Mucosa of rectum (tissue), 2 donors: ENCODE results near the gene TMPRSS3.

Experiments
- H3K27ac ChIP-seq, 2 donors: one replicate each; pipeline ENCODE4 v1.7.0; 2013; ENCODE audit warnings: inconsistent platforms in 2 of 2, low read depth in 2 of 2, low read length in 2 of 2
- H3K27me3 ChIP-seq, 2 donors: one replicate each; pipeline ENCODE4 v1.7.0; 2013; ENCODE audit warnings: low read length in 2 of 2; ENCODE audit not compliant: control insufficient read depth in 2 of 2, insufficient read depth in 2 of 2
- H3K36me3 ChIP-seq, 2 donors: one replicate each; pipeline ENCODE4 v1.7.0; 2013; ENCODE audit warnings: low read length in 2 of 2; ENCODE audit not compliant: control insufficient read depth in 2 of 2, insufficient read depth in 2 of 2
- H3K4me1 ChIP-seq, 2 donors: one replicate each; pipeline ENCODE4 v1.7.0; 2013; ENCODE audit warnings: low read length in 2 of 2, mild to moderate bottlenecking in 1 of 2; ENCODE audit not compliant: control insufficient read depth in 2 of 2, insufficient read depth in 2 of 2
- H3K4me3 ChIP-seq, 2 donors: one replicate each; pipeline ENCODE4 v1.7.0; 2013; ENCODE audit warnings: low read length in 2 of 2
- H3K9ac ChIP-seq, 2 donors: one replicate each; pipeline ENCODE4 v1.7.0; 2013; ENCODE audit warnings: low read length in 2 of 2, low read depth in 1 of 2, mild to moderate bottlenecking in 1 of 2
- H3K9me3 ChIP-seq, 2 donors: one replicate each; pipeline ENCODE4 v1.7.0; 2013; ENCODE audit warnings: low read length in 2 of 2; ENCODE audit not compliant: control insufficient read depth in 2 of 2
- donor health status: healthy.
- donor health status: Normal muscosa, but diverticular disease.

The TMPRSS3 gene

DNA sequence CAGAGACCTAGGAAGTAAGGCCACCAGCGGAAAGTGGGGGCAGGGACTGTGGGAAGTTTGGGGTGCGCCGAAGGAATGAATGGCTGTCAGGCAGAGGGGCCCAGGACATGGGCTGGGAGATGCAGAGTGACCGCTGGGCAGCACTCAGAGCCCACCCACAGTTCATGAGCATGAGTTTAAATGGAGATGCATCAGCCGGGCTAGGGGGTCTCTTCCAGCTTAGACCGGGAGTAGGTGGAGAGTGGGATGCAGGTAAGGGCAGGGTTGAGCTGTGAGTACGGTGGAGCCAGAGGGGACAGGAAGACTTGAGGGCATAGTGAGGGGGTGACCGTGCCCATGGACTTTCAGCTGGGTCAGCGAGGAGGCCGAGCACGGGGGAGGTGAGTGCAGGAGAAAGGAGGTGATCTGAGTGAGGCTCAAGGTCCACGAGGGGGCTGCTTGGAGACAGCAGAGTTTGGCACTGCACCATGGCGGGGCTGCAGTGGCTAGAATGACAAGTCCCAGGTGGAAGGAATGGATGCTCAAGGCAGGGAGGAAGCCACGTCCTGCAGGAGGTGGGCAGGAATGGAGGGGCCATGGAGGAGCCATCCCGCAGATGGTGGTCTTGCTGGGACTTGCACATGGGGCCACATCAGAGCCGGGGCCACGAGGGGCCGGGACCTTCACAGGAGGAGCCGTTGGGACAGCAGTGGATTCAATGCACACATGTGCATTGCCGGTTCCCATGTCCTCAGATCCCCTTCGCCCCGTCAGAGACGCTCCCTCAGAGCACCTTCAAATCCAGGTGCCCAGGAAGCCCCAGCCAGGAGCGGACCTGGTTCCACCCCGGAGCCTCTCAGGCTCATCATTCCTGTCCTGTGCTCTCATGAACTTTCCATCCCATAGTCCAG is 42.7 kb upstream of the TMPRSS3 start:
- Histone ChIP-seq H3K4me1 (no peaks in the 10 kb centered on the region), H3K9me3 (peaks cover 0 to 2% of the 10 kb centered on the region in 2 donors), H3K27me3 (no peaks in the 10 kb centered on the region), H3K4me3 (no peak overlapping the region), H3K27ac (no peak overlapping the region), H3K9ac (no peak overlapping the region), H3K36me3 (no peaks in the 10 kb centered on the region)

DNA sequence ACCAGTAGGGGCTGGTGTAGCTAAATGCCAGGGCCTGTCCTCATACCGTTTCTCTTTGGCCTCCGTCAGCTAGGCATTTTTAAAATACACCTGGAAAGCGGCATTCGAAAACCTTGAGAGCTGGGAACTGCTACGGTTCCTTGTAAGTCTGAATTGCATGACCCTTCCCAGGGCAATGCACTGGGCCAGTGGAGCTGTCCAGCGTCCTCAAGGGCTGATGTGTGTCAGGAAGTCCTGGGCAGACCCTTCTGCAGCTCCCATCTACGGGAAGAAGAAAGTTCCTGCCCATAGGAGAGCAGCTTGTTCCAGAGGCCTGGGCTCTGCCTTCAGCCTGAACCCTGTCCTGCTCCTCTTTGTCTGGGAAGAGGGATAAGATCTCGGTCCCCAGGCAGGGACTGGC is 41.9 kb upstream of the TMPRSS3 start:
- Histone ChIP-seq H3K4me3 (no peak overlapping the region), H3K36me3 (no peaks in the 10 kb centered on the region), H3K9ac (no peak overlapping the region), H3K27ac (no peak overlapping the region), H3K4me1 (no peaks in the 10 kb centered on the region), H3K9me3 (peaks cover 0 to 2% of the 10 kb centered on the region in 2 donors), H3K27me3 (no peaks in the 10 kb centered on the region)

DNA sequence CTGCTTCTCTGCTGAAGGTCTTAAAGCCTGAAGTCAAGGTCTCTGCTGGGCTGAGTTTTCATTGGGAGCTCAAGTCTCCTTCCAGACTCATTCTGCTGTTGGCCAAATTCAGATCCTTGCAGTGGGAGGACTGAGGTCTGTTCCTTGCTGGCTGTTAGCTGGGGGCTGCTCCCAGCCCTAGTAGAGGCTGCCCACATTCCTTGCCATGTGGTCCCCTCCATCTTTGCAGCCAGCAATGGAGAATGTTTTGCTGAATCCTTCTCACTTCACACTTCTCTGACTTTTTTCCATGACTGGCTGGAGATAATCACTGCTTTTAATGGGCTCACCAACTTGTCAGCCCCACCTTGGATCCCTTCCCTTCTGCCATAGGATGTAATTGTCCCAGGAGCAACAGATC is 41.1 kb upstream of the TMPRSS3 start:
- Histone ChIP-seq H3K9me3 (peaks cover 2 to 3% of the 10 kb centered on the region in 2 donors), H3K27me3 (no peaks in the 10 kb centered on the region), H3K9ac (no peak overlapping the region), H3K36me3 (peaks cover 0 to under 1% of the 10 kb centered on the region in 2 donors), H3K4me1 (no peaks in the 10 kb centered on the region), H3K4me3 (no peak overlapping the region), H3K27ac (no peak overlapping the region)

DNA sequence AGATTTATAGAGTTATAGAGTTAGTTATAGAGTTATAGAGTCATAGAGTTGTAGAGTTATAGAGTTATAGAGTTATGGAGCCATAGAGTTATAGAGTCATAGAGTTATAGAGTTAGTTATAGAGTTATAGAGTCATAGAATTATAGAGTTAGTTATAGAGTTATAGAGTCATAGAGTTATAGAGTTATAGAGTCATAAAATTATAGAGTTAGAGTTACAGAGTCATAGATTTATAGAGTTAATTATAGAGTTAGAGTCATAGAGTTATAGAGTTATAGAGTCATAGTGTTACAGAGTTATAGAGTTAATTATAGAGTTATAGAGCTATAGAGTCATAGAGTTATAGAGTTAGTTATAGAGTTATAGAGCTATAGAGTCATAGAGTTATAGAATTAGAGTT is 40.0 kb upstream of the TMPRSS3 start:
- Histone ChIP-seq H3K4me3 (no peak overlapping the region), H3K4me1 (no peaks in the 10 kb centered on the region), H3K27me3 (no peaks in the 10 kb centered on the region), H3K36me3 (peaks cover 0 to 2% of the 10 kb centered on the region in 2 donors), H3K9ac (no peak overlapping the region), H3K27ac (no peak overlapping the region), H3K9me3 (peaks cover 2 to 3% of the 10 kb centered on the region in 2 donors)

DNA sequence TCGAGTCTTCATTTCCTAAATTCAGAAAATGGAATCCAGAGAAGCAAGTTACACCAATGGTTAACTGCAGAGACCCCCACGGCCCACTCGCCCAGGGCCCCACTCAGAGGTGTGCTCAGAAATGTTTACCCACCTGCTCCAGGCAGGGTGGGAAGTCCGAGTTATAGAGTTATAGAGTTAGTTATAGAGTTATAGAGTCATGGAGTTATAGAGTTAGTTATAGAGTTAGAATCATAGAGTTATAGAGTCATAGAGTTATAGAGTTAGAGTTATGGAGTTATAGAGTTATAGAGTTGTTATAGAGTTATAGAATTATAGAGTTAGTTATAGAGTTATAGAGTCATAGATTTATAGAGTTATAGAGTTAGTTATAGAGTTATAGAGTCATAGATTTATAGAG is 39.5 kb upstream of the TMPRSS3 start:
- no peaks in the 10 kb centered on the region for H3K27me3 ChIP-seq
- H3K36me3 ChIP-seq = peaks cover 0 to 2% of the 10 kb centered on the region in 2 donors
- peak overlapping the region in 1 of 2 donors; percentile 25 for H3K27ac ChIP-seq

DNA sequence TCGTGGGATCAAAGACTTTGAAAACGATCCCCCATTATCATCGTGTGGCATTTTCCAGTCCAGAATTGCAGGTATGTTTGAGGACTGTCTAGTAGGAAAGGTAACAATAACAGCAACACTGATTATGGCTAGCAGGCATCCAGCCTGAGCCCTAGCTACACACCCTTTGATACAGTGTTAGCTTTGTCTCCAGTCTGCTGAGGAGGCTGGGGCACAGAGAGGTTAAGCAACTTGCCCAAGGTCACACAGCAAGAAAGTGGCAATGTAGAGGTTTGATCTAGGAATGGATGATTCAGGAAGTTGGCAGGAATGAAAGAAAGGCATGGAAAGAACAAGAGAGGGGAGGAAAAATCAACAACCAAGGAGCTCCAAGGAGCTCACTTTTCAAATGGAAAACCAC is 39.0 kb upstream of the TMPRSS3 start:
- Histone ChIP-seq H3K9ac (no peak overlapping the region), H3K4me3 (no peak overlapping the region), H3K4me1 (no peaks in the 10 kb centered on the region), H3K27ac (no peak overlapping the region), H3K36me3 (peaks cover 0 to 2% of the 10 kb centered on the region in 2 donors), H3K9me3 (peaks cover 2 to 3% of the 10 kb centered on the region in 2 donors), H3K27me3 (no peaks in the 10 kb centered on the region)

More for the DNA sequence above, 39.5 kb upstream of the TMPRSS3 start:
- Histone ChIP-seq H3K9ac (no peak overlapping the region), H3K9me3 (peaks cover 2 to 3% of the 10 kb centered on the region in 2 donors), H3K4me3 (no peak overlapping the region), H3K4me1 (no peaks in the 10 kb centered on the region)

DNA sequence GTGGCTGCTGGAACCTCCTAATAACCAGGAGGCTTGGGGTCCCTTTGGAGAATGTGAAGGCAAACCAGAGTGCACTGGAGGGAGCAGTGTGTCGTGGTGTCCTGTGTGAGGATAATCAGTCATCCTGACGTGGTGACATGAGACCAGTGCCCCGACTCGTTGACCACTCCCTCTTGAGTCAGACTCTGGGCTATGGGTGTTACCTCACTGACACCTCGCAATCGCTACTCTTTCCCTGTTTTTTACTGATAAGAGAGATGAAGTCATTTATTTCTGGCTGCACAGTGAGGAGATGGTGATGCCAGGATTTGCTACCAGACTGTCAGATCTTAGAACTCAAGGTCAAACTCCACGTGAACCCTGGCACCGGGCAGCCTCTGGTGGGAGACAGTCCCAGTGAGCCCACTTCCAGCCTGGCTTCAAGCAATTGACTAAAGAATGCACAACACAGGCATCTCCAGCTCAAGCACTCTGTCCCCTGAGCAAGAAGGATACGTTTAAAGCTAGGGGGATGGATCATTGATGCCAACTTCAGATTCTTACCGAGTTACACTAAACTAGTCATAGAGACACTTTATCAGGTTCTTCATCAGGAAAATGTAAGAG is 38.2 kb upstream of the TMPRSS3 start:
- Histone ChIP-seq H3K9me3 (peaks cover 2 to 3% of the 10 kb centered on the region in 2 donors), H3K9ac (peak overlapping the region in 1 of 2 donors; percentile 16), H3K36me3 (peaks cover 0 to 2% of the 10 kb centered on the region in 2 donors), H3K27ac (peak overlapping the region in 1 of 2 donors; percentile 43), H3K27me3 (no peaks in the 10 kb centered on the region), H3K4me1 (no peaks in the 10 kb centered on the region), H3K4me3 (no peak overlapping the region)

DNA sequence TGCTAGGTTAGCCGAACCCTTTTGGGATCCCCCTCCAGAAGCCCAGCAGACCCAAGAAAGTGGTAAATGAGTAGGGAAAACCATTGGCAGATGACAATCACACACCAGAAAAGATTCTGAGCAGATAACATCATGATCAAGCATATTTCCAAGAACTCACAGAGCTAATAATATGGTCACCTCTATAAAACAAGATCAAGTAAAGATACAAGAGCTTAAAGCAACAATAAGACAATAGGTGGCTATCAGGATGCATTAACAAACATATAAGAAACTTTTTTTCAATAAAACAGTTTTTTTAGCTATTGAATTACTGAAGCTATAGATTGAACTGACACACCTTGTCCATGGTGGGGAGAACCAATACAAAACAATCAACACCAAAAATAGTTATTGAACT is 36.8 kb upstream of the TMPRSS3 start:
- Histone ChIP-seq H3K4me1 (no peaks in the 10 kb centered on the region), H3K27ac (no peak overlapping the region), H3K9me3 (peaks cover 2 to 3% of the 10 kb centered on the region in 2 donors), H3K9ac (no peak overlapping the region), H3K4me3 (no peak overlapping the region), H3K27me3 (no peaks in the 10 kb centered on the region), H3K36me3 (peaks cover 0 to 2% of the 10 kb centered on the region in 2 donors)

DNA sequence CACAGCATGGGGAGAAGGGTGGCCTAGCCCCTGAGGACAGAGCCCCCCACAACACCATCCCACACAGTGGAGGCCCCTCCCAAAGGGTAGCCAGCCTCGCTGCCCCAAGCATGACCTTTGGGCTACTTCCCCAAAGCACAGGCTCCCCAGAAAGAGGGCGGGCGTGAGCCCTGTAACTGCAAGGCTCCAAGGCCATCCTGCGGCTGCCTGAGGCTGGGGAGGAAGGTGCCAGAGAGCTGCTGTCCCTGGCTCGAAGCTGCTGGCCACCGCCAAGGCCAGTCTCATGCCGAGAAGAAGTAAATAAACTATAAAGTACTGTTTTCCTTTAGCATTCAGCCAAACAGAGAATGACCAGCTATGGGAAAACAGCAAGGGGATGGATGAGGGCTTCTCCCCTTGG is 35.3 kb upstream of the TMPRSS3 start:
- H3K27me3 ChIP-seq = no peaks in the 10 kb centered on the region
- H3K36me3 ChIP-seq = peaks cover 0 to 2% of the 10 kb centered on the region in 2 donors
- no peak overlapping the region for H3K4me3 ChIP-seq
- H3K9me3 ChIP-seq = peaks cover 0 to 3% of the 10 kb centered on the region in 2 donors
- no peak overlapping the region for H3K27ac ChIP-seq
- H3K9ac ChIP-seq = no peak overlapping the region
- H3K4me1 ChIP-seq = peaks cover 0 to 6% of the 10 kb centered on the region in 2 donors

DNA sequence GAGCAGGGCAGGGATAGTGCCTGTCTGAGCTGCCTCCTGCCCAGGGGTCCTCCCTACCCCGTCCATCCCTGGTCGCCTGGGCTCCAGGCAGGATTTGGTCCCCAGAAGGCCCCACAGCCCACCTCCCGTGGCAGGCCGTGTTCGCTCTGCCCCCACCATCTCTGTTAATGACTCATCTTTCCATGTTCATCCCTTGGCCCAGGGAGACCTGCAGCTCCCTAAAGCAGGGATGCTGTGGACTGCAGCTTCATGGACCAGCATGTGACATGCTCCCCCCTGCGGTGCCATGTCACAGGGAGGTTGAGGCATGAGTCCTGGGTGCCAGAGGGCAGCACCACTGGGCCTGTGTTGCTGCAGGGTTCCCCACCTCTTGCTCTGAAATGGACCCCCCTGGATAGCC is 34.7 kb upstream of the TMPRSS3 start:
- H3K36me3 ChIP-seq = peaks cover 0 to 2% of the 10 kb centered on the region in 2 donors
- H3K27ac ChIP-seq = no peak overlapping the region
- no peaks in the 10 kb centered on the region for H3K27me3 ChIP-seq
- H3K4me3 ChIP-seq = no peak overlapping the region
- no peak overlapping the region for H3K9ac ChIP-seq
- H3K4me1 ChIP-seq = peaks cover 0 to 6% of the 10 kb centered on the region in 2 donors
- peaks cover 0 to 3% of the 10 kb centered on the region in 2 donors for H3K9me3 ChIP-seq
